Stimulated activated CD8-positive, alpha-beta memory T cell treated with anti-CD3 and anti-CD28 coated beads, Interleukin-4, amount 100 ng/mL, for 24 hours (primary cell): ENCODE data around the gene NUDT8.
"Not testable (repeated sequence)": the region's sequence is repeated elsewhere in the genome, so short reads cannot be mapped to it uniquely, and the experiment has no call there.

ENCODE experiments used
- DNase-seq: peaks from one replicate; pipeline ENCODE4 v3.0.0-alpha.2; 2020; ENCODE audit warnings: low read depth

The NUDT8 gene

DNA sequence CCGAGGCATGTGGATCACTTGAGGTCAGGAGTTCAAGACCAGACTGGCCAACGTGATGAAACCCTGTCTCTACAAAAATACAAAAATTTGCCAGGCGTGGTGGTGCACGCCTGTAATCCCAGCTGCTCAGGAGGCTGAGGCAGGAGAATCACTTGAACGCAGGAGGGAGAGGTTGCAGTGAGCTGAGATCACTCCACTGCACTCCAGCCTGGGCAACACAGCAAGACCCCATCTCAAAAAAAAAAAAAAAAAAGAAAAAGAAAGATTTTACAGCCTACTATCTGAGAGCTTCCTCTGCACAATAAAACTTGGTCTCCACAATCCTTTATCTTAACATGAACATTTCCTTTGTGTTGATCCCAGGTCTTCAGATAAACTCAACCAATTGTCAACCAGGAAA, 31.0 kb upstream of the NUDT8 start:
- DNase-seq: not testable (repeated sequence)

DNA sequence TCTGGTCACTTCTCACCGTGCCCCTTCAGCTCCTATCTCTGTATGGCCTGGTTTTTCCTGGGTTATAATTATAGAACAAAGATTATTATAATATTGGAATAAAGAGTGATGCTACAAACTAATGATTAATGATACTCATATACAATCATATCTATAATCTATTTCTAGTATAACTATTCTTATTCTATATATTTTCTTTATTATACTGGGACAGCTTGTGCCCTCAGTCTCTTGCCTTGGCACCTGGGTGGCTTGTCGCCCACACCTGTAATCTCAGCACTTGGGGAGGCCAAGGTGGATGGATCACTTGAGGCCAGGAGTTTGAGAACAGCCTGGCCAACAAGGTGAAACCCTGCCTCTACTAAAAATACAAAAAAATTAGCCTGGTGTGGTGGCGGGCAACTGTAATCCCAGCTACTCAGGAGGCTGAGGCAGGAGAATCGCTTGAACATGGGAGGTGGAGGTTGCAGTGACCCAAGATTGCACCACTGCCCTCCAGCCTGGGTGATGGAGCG, 30.0 kb upstream of the NUDT8 start:
- DNase-seq: not testable (repeated sequence)

- DNase-seq: no peak
These were observed 27.6 kb upstream of the NUDT8 start for GRCh38 chr11:67657300-67657699.

GRCh38 chr11:67656278-67656922, 26.7 kb upstream of the NUDT8 start:
- DNase-seq: no peak

DNA sequence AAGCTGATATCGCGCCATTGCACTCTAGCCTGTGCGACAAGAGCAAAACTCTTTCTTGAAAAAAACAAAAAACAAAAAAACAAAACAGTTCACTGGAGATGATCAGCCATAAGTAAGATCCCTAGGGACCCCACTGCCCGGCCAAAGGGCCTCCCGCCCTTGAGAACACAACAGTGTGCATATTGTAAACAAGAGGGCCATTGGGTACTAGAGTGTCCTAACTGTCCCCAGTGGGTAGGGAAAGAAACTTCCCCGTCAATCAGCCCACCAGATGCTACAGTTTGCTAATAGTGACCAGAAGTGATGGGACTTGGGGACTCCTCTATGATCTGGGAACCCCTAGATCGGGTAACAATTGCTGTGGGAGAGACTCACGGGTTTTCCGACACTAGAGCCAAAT, 24.5 kb upstream of the NUDT8 start:
- DNase-seq: no peak

GRCh38 chr11:67652965-67653845, 23.5 kb upstream of the NUDT8 start:
- DNase-seq: no peak

- DNase-seq: no peak
These were observed 22.4 kb upstream of the NUDT8 start for GRCh38 chr11:67651976-67652781.

DNA sequence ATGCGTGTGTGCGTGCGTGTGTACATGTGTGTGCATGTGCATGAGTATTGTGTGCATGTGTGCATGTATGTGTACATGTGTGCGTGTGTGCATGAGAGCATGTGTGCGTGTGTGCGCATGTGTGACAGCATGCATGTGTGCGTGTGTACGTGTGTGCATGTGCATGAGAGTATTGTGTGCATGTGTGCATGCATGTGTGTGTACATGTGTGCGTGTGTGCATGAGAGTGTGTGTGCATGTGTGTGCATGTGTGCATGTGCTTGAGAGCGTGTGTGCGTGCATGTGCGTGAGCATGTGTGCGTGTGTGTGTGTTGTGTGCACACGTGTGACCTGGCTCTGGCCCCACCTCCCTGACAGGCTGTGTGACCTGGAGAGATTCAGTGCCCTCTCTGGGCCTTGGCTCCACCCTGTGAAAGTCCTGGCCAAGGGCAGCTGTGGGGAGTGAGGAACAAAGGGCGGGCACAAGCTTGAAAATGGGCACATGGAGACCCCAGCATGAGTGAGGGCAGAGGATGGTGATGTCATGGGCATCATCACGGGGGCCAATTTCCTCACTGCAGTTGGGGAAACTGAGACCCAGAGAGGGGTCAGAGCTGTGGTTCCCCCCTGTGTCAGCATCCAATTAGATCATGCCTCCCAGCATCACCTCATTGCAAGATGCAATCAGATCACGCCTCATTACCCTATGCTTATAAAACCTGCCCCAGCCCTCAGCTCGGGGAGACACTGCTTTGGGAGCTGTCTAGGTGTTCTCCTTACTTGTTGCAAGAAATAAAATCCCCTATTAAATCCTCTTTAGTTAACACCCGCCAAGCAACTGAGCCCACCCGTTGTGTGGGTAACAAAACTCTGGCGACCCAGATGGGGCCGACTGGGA, 20.1 kb upstream of the NUDT8 start:
- DNase-seq: no peak

DNA sequence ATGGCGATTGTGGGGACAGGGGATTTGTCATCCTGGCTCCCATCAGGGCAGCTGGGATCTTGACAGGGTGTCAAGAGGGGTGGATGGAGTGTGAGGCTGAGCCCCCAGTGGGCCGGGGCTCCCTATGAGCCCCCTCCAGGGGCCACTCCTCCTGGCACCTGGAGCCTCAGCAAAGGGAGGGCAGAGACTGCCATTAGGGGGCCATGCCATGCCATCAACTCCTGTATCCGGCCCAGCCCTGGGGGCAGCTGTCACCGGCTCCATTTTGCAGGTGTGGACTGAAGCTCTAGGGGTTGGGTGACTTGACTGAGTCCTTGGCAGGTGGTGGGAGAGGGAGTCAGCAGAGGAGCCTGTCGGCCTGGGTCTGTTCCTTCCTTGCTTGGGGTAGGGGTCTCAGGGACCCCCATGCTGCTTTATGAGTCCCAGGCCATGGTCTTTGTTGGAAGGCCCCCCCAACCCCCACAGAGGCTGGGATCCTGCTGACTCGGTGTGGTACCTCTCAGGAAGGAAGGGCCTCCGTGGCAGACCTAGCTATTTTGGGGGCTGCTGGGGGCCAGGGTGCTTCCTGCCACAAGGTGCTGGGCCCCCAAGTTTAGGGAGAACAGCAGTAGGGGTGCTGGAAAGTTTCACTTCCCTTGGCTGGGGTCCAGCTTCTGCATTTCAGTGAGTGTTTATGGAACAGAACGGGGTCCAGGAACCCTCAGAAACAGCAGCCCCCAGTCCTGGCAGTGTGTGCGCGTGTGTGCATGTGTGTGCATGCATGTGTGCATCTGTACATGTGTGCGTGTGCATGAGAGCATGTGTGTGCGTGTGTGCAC, 19.3 kb upstream of the NUDT8 start:
- no peak for DNase-seq

DNA sequence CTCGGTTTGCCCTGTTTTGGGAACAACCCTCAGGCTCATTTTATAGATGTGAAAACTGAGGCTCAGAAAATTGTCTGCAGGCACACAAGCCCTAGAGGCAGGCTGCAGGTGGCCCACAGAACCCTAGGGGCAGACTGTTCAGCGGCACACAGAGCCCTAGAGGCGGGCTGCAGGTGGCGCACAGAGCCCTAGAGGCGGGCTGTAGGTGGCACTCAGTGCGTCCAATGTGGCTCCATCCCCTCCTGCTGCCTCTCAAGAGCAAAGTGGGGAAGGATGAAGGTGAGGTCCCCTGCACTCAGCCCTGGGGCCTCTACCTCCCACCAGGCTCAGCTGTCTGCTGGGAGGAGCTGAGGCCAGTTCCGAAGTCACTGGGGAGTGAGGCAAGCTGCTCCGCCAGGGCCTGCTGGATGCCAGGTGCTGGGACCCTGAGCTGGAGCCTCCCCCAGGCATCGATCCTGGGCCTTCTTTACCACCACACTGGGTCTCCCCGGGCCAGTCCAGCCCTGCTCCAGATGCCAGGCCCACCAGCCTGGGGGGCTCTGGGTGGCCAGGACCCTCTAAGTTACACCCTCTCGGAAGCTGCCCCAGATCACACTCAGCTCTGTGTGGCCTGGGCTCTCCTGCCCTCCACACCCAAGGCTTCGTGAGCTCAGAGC, 18.5 kb upstream of the NUDT8 start:
- no peak for DNase-seq

- DNase-seq: no peak
These were observed 17.7 kb upstream of the NUDT8 start for GRCh38 chr11:67647471-67647870.

DNA sequence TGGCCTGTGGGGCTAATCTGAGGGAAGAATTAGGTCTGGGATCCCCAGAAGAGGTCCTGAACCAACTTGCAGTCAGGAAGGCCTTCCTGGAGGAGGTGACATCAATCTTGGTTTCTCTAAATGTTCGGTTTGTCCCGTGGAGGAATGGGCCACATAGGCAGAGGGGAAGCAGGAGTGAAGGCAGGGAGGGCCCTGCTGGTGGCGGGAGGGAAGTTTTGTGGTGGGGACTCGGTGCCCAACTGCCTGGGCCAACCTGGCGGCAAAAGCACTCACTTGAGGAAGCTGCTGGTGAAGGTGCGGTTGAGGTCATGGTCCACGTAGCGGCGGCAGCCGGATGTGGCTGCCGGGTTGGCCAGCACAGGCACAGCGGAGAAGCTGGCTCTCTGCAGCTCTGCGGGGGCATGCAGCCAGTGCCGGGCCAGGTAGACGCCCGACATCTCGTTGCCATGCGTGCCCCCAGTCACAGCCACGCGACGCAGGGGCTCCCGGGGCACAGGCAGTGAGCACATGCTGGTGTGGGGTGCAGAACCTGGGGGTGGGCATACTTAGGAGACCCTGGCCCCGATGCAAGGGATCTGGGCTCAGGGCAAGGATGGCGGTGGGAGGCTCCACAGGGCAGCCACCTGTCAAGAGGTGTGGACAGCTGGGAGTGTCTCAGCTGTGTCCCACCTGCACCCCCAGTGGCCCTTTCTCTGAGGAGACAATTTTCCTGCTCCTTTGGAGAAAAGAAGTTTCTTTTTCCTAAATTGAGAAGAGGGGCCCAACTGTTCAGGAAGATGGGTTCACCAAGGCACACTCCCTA, 17.0 kb upstream of the NUDT8 start:
- DNase-seq: peak; percentile 19

- DNase-seq: no peak
These were observed 16.1 kb upstream of the NUDT8 start for GRCh38 chr11:67645521-67646461.

DNA sequence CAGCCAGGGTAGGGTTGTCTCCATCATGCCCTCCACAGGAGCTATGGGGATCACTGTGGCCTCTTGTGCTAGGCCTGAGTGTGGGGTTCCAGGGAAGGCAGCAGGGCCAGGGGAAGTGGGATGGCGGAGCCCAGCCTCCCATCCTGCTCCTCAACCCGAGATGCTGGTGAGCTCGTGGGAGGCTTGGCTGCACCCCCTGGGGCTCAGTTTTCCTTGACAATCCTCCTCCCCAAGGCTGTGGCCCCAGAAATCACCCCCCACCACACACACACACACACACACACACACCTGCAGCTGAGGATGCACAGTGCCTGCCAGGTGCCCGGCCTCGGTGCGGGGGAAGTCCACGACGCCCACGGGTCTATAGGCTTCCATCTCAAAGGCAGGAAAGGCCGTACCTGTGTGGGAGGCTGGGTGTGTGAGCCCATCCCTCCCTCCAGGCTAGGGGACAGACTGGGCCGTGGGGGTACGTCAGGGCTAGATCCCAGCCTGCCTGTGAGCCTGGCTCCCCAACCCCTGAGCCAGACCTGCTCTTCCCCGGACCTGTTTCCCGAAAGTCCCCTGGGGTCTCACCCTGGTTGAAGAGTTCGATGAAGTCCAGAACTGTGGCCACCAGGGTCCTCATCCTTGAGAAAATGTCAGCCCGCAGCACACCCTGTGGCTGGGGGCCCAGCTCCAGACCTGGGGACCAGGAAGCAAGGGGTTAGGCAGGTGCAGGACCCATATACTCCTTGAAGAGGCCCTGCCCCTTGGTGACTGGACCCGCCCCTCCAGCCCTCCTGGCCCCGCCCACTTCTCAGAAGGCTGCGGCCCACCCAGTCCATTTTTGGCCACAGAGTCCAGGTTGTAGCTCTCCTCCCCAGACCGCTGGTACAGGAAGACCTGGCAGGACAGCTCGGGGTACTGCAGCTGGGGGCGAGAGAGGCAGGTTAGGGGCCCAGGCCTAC, 15.0 kb upstream of the NUDT8 start:
- DNase-seq: no peak

GRCh38 chr11:67644042-67644441, 14.3 kb upstream of the NUDT8 start:
- no peak for DNase-seq

DNA sequence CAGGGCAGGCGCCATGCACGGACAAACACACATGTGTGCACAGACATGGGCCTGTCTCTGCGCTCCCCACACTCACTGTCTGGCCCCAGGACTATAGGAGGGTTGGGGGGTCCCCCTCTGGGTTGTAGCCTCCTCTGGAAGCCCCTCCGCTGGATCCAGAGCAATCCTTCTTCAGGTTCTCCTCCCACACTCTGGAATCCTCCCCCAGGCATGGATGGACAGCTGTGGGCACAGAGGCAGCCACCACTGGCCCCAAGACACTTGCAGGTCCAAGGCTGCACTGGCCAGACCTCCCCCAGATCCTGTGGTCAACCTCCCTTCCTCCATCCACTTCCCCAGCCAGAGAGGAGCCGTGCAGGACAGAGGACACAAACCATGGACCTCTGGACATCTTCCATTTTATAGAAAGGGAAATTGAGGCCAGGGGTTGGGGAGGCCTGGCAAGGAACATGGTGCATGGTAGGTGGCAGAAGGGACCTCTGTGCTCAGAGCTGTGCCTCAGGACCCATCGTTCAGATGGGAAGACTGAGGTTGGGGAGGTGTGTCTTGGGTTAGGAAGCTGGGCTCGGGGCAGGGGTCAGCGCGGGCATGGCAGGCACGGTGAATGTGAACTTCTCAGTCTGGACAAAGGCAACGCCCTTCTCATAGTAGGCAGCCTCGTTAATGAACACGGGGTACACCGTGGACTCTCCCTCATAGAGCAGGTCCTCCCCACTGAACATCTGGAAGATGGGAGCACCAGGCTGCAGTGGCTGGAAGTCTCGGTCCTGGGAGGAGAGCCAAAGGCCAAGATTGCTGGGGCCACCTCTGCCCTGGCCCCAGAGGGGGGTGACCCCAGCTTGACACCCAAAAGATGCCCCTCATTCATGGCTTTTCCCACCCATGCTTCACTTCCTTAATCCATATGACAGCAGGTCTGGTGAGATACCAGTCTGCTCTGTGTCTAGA, 12.7 kb upstream of the NUDT8 start:
- DNase-seq: no peak
